ENCODE results near the gene SERPINE2.

Gene SERPINE2

DNA sequence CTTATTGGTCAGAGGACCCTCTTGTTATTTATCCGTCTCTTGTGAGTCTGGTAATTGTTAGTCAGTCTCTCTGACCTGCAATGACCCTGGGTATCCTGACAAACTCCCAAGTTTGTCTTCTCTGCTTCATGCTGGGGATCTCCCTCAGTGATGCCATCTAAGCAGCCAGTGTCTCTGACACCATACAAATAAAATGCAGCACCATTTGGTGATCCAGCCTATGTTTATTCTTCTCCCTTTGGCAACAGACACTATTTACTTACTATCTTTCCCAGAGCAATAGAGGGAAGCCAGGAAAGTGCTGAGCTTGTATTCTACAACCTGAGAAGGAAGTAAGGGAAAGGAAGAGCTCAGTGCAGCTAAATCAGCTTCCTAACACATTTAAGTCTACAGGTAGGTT lies 15.9 kb downstream of the SERPINE2 start:
- Histone ChIP-seq H3K79me2 (ENCODE audit: insufficient read depth, low read length) (no peaks in the 10 kb centered on the region), H3K4me1 (ENCODE audit: insufficient read depth, low read length, severe bottlenecking) (peaks cover 13% of the 10 kb centered on the region)

GRCh38 chr2:224022486-224022885 lies 16.6 kb downstream of the SERPINE2 start:
- no peak for TF ChIP-seq EZH2 (IDR thresholded peaks at IDR 0.05; ENCODE audit: borderline replicate concordance, low read length)
- TF ChIP-seq, protein P1, sequence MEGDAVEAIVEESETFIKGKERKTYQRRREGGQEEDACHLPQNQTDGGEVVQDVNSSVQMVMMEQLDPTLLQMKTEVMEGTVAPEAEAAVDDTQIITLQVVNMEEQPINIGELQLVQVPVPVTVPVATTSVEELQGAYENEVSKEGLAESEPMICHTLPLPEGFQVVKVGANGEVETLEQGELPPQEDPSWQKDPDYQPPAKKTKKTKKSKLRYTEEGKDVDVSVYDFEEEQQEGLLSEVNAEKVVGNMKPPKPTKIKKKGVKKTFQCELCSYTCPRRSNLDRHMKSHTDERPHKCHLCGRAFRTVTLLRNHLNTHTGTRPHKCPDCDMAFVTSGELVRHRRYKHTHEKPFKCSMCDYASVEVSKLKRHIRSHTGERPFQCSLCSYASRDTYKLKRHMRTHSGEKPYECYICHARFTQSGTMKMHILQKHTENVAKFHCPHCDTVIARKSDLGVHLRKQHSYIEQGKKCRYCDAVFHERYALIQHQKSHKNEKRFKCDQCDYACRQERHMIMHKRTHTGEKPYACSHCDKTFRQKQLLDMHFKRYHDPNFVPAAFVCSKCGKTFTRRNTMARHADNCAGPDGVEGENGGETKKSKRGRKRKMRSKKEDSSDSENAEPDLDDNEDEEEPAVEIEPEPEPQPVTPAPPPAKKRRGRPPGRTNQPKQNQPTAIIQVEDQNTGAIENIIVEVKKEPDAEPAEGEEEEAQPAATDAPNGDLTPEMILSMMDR (IDR thresholded peaks at IDR 0.05; ENCODE audit: low read length), result no peak
- no peak overlapping the region for H3K27ac ChIP-seq (ENCODE audit: low read depth, low read length, poor library complexity, severe bottlenecking)
- no peaks in the 10 kb centered on the region for H3K9me3 ChIP-seq (ENCODE audit: low read length)
- H4K20me1 ChIP-seq (ENCODE audit: insufficient read depth, low read length), result no peaks in the 10 kb centered on the region
- no peak overlapping the region for H3K4me3 ChIP-seq (ENCODE audit: low read depth, low read length, poor library complexity, severe bottlenecking)
- H3K27me3 ChIP-seq (ENCODE audit: insufficient read depth, low read length), result no peaks in the 10 kb centered on the region
- no peaks in the 10 kb centered on the region for H3K79me2 ChIP-seq (ENCODE audit: insufficient read depth, low read length)
- H2AFZ ChIP-seq (ENCODE audit: low read length), result no peak overlapping the region
- H3K4me1 ChIP-seq (ENCODE audit: insufficient read depth, low read length, severe bottlenecking), result peaks cover 13% of the 10 kb centered on the region
- H3K36me3 ChIP-seq (ENCODE audit: insufficient read depth, low read length), result no peaks in the 10 kb centered on the region
- H3F3A ChIP-seq (ENCODE audit: insufficient read depth, low read length), result no peaks in the 10 kb centered on the region
- no peak overlapping the region for H3K9ac ChIP-seq (ENCODE audit: low read length)
- no peaks in the 10 kb centered on the region for H3K9me2 ChIP-seq (ENCODE audit: low read depth, low read length)
- H3K4me2 ChIP-seq (ENCODE audit: low read length), result no peak overlapping the region

More for the DNA sequence above, 15.9 kb downstream of the SERPINE2 start:
- H3K27ac ChIP-seq (ENCODE audit: low read depth, low read length, poor library complexity, severe bottlenecking), result no peak overlapping the region
- H3K9ac ChIP-seq (ENCODE audit: low read length), result no peak overlapping the region
- no peaks in the 10 kb centered on the region for H4K20me1 ChIP-seq (ENCODE audit: insufficient read depth, low read length)
- H3F3A ChIP-seq (ENCODE audit: insufficient read depth, low read length), result no peaks in the 10 kb centered on the region
- H3K27me3 ChIP-seq (ENCODE audit: insufficient read depth, low read length), result no peaks in the 10 kb centered on the region
- TF ChIP-seq EZH2 (IDR thresholded peaks at IDR 0.05; ENCODE audit: borderline replicate concordance, low read length), result no peak
- TF ChIP-seq, protein P1 (IDR thresholded peaks at IDR 0.05; ENCODE audit: low read length), result no peak
- H2AFZ ChIP-seq (ENCODE audit: low read length), result no peak overlapping the region
- no peaks in the 10 kb centered on the region for H3K9me3 ChIP-seq (ENCODE audit: low read length)
- H3K4me2 ChIP-seq (ENCODE audit: low read length), result no peak overlapping the region
- no peaks in the 10 kb centered on the region for H3K9me2 ChIP-seq (ENCODE audit: low read depth, low read length)
- no peak overlapping the region for H3K4me3 ChIP-seq (ENCODE audit: low read depth, low read length, poor library complexity, severe bottlenecking)
- no peaks in the 10 kb centered on the region for H3K36me3 ChIP-seq (ENCODE audit: insufficient read depth, low read length)

GRCh38 chr2:224020523-224020922 lies 18.6 kb downstream of the SERPINE2 start:
- Histone ChIP-seq H3K4me3 (ENCODE audit: low read depth, low read length, poor library complexity, severe bottlenecking) (no peak overlapping the region), H3K27me3 (ENCODE audit: insufficient read depth, low read length) (no peaks in the 10 kb centered on the region), H3F3A (ENCODE audit: insufficient read depth, low read length) (no peaks in the 10 kb centered on the region), H4K20me1 (ENCODE audit: insufficient read depth, low read length) (no peaks in the 10 kb centered on the region), H3K36me3 (ENCODE audit: insufficient read depth, low read length) (no peaks in the 10 kb centered on the region), H3K79me2 (ENCODE audit: insufficient read depth, low read length) (no peaks in the 10 kb centered on the region), H3K9me2 (ENCODE audit: low read depth, low read length) (no peaks in the 10 kb centered on the region), H3K4me2 (ENCODE audit: low read length) (no peak overlapping the region), H2AFZ (ENCODE audit: low read length) (no peak overlapping the region), H3K27ac (ENCODE audit: low read depth, low read length, poor library complexity, severe bottlenecking) (no peak overlapping the region), H3K9me3 (ENCODE audit: low read length) (no peaks in the 10 kb centered on the region), H3K9ac (ENCODE audit: low read length) (no peak overlapping the region), H3K4me1 (ENCODE audit: insufficient read depth, low read length, severe bottlenecking) (peaks cover 4% of the 10 kb centered on the region)
- TF ChIP-seq EZH2 (IDR thresholded peaks at IDR 0.05; ENCODE audit: borderline replicate concordance, low read length), result no peak
- TF ChIP-seq, protein P1 (IDR thresholded peaks at IDR 0.05; ENCODE audit: low read length), result no peak

All from OCI-LY1 (cell line).